Embryonic facial prominence (tissue), 1 donor: ENCODE measurements around the gene SULT1C4.
"Not testable (repeated sequence)": the region's sequence is repeated elsewhere in the genome, so short reads cannot be mapped to it uniquely, and the experiment has no call there.

Source experiments
- DNase-seq: peaks from one replicate; pipeline ENCODE4 v3.0.0-alpha.2; 2016; ENCODE audit errors: extremely low spot score

Gene SULT1C4

GRCh38 chr2:108413711-108414095 is 35.9 kb downstream of the SULT1C4 start:
- DNase-seq: no peak

GRCh38 chr2:108414256-108414876 is 36.6 kb downstream of the SULT1C4 start:
- DNase-seq: no peak

GRCh38 chr2:108414945-108415344 is 37.2 kb downstream of the SULT1C4 start:
- no peak for DNase-seq

GRCh38 chr2:108417254-108417653 is 39.5 kb downstream of the SULT1C4 start:
- no peak for DNase-seq

- no peak for DNase-seq
These were observed 40.7 kb downstream of the SULT1C4 start for GRCh38 chr2:108418416-108418815.

- no peak for DNase-seq
These were observed 45.3 kb downstream of the SULT1C4 start for GRCh38 chr2:108423067-108423466.

- no peak for DNase-seq
These were observed 45.9 kb downstream of the SULT1C4 start for GRCh38 chr2:108423502-108424251.

GRCh38 chr2:108428286-108429009 is 50.7 kb downstream of the SULT1C4 start:
- no peak for DNase-seq

- DNase-seq: not testable (repeated sequence)
These were observed 57.8 kb downstream of the SULT1C4 start for GRCh38 chr2:108435578-108435977.

- no peak for DNase-seq
These were observed 59.2 kb downstream of the SULT1C4 start for GRCh38 chr2:108436976-108437375.
